Erythroblast (primary cell): ENCODE measurements around the gene GNAZ.

Experiments
- GATA1 ChIP-seq: IDR thresholded peaks from 2 replicates; pipeline ENCODE4 v1.6.1; 2011; ENCODE audit warnings: low read depth, mild to moderate bottlenecking, control low read depth, low read length, moderate library complexity
- POLR2A ChIP-seq: IDR thresholded peaks from 2 replicates; pipeline ENCODE4 v1.6.1; 2011; ENCODE audit warnings: mild to moderate bottlenecking, low read length

- TF ChIP-seq POLR2A = no peak
- TF ChIP-seq GATA1 = no peak
These were observed 91.3 kb downstream of the GNAZ start for GRCh38 chr22:23161574-23161973.
